PC-3 (cell line): Measurements from ENCODE around the gene ADCYAP1R1. TPM values are rescaled to one million over a fixed set of nuclear protein-coding genes. Genes with fewer than 3 reads are reported as not detected.

Source experiments
- ATAC-seq: fragments of 200-7000 bp; cut with Tn5 transposase; 2 replicates; pipeline ENCODE4 v1.9.1; 2020; ENCODE audit warnings: mild to moderate bottlenecking, moderate library complexity
- BruUV-seq: library from RNA; stranded (reverse); fragments of 400-500 nt; replicated peaks from 2 replicates; lab custom pipeline; 2021; lab: Mats Ljungman, UMichigan
- CTCF ChIA-PET: fragments of 300-600 bp; sonication (Branson Sonifier 250); formaldehyde crosslinking; loops from one replicate; lab custom pipeline; 2022; ENCODE audit warnings: antibody characterized with exemption; lab: Charles Lee
- POLR2A ChIA-PET: fragments of 300-600 bp; sonication (Branson Sonifier 250); formaldehyde crosslinking; loops from one replicate; lab custom pipeline; 2022; ENCODE audit warnings: antibody characterized with exemption; ENCODE audit not compliant: unreplicated experiment; lab: Charles Lee
- DNase-seq: peaks from one replicate; pipeline ENCODE4 v3.0.0-alpha.2; 2015
- H2AFZ ChIP-seq: fragments of 300-600 bp; sonication (generic); 2 replicates; pipeline ENCODE4 v1.6.0; 2016; ENCODE audit warnings: antibody characterized with exemption, low read length
- H3F3A ChIP-seq: fragments of 300-600 bp; sonication (generic); one replicate; pipeline ENCODE4 v1.6.0; 2017; ENCODE audit warnings: antibody characterized with exemption, low read length, control low read depth, mild to moderate bottlenecking; ENCODE audit not compliant: unreplicated experiment
- H3K27ac ChIP-seq: fragments of 300-600 bp; sonication (generic); 2 replicates; pipeline ENCODE4 v1.5.1; 2016; ENCODE audit warnings: mild to moderate bottlenecking, low read length
- H3K27me3 ChIP-seq: fragments of 300-600 bp; sonication (generic); 2 replicates; pipeline ENCODE4 v1.6.1; 2016; ENCODE audit warnings: low read length, mixed read lengths
- H3K36me3 ChIP-seq: fragments of 300-600 bp; sonication (generic); 2 replicates; pipeline ENCODE4 v1.6.1; 2016; ENCODE audit warnings: low read depth, mixed run types, low read length, mixed read lengths
- H3K4me1 ChIP-seq: fragments of 300-600 bp; sonication (generic); 2 replicates; pipeline ENCODE4 v1.5.1; 2016; ENCODE audit warnings: low read length; ENCODE audit not compliant: insufficient read depth
- H3K4me2 ChIP-seq: fragments of 300-600 bp; sonication (generic); 2 replicates; pipeline ENCODE4 v1.6.0; 2016; ENCODE audit warnings: low read length
- H3K4me3 ChIP-seq: fragments of 300-600 bp; sonication (generic); 2 replicates; pipeline ENCODE4 v1.5.1; 2016; ENCODE audit warnings: mild to moderate bottlenecking, low read length, mixed read lengths
- H3K79me2 ChIP-seq: fragments of 300-600 bp; sonication (generic); 2 replicates; pipeline ENCODE4 v1.6.1; 2017; ENCODE audit warnings: low read length, mixed read lengths
- H3K9ac ChIP-seq: fragments of 300-600 bp; sonication (generic); 2 replicates; pipeline ENCODE4 v1.6.0; 2016; ENCODE audit warnings: mild to moderate bottlenecking, low read length
- H3K9me2 ChIP-seq: fragments of 300-600 bp; sonication (generic); replicated peaks from 2 replicates; pipeline ENCODE4 v1.6.1; 2016; ENCODE audit warnings: mixed run types, low read length, mixed read lengths
- H3K9me3 ChIP-seq: fragments of 300-600 bp; sonication (generic); 2 replicates; pipeline ENCODE4 v1.6.1; 2016; ENCODE audit warnings: low read length, mixed read lengths
- H4K20me1 ChIP-seq: fragments of 300-600 bp; sonication (generic); 2 replicates; pipeline ENCODE4 v1.6.1; 2016; ENCODE audit warnings: low read length, mixed read lengths
- CTCF ChIP-seq: fragments of 300-600 bp; sonication (generic); conservative IDR thresholded peaks from 2 replicates; pipeline ENCODE4 v1.5.1; 2017; ENCODE audit warnings: antibody characterized with exemption, low read depth, mild to moderate bottlenecking, low read length
- EZH2 ChIP-seq: fragments of 300-600 bp; sonication (generic); IDR thresholded peaks from one replicate; pipeline ENCODE4 v1.6.1; 2017; ENCODE audit warnings: antibody characterized with exemption, mild to moderate bottlenecking, low read length; ENCODE audit not compliant: unreplicated experiment
- EZH2phosphoT487 ChIP-seq: fragments of 300-600 bp; sonication (generic); IDR thresholded peaks from 2 replicates; pipeline ENCODE4 v1.6.1; 2018; ENCODE audit warnings: mild to moderate bottlenecking, antibody characterized with exemption, low read length, borderline replicate concordance
- intact Hi-C: fragments of 100-400 bp; cut with micrococcal nuclease; formaldehyde crosslinking; loops from 2 replicates; pipeline ENCODE4 v1.9.0; 2023
- total RNA-seq: library from RNA; depleted of rRNA; stranded (reverse); fragments of >200 nt; gene quantifications from 2 replicates; pipeline ENCODE4 v1.2.3, GENCODE V29; 2014

The ADCYAP1R1 gene
- total RNA-seq, 1 experiment from 2014 or later, result not detected

- Histone ChIP-seq H3K4me3 (no peak overlapping the region), H3K9me2 (no peaks in the 10 kb centered on the region), H3K4me1 (no peaks in the 10 kb centered on the region), H2AFZ (no peak overlapping the region), H4K20me1 (no peaks in the 10 kb centered on the region), H3F3A (no peaks in the 10 kb centered on the region), H3K4me2 (no peak overlapping the region), H3K9ac (no peak overlapping the region), H3K79me2 (no peaks in the 10 kb centered on the region), H3K9me3 (no peaks in the 10 kb centered on the region), H3K27ac (no peak overlapping the region), H3K36me3 (no peaks in the 10 kb centered on the region), H3K27me3 (peaks cover 10% of the 10 kb centered on the region)
- TF ChIP-seq EZH2 (no peak), EZH2phosphoT487 (no peak), CTCF (no peak)
- ATAC-seq, result no peak
- no peak for DNase-seq
- BruUV-seq, result no TSS peak
- CTCF ChIA-PET, result no interaction called here
- intact Hi-C loops, result no loop called here
- POLR2A ChIA-PET, result no interaction called here
Measured at GRCh38 chr7:31065840-31066239, 13.7 kb downstream of the ADCYAP1R1 start.

- peaks cover 17% of the 10 kb centered on the region for H3K27me3 ChIP-seq
- TF ChIP-seq CTCF, result no peak
- TF ChIP-seq EZH2phosphoT487, result no peak
- no peak for TF ChIP-seq EZH2
- H3K36me3 ChIP-seq, result no peaks in the 10 kb centered on the region
- CTCF ChIA-PET, result no interaction called here
- H3K9me2 ChIP-seq, result no peaks in the 10 kb centered on the region
- DNase-seq (no peak), ATAC-seq (no peak)
- no TSS peak for BruUV-seq
- H4K20me1 ChIP-seq, result no peaks in the 10 kb centered on the region
- POLR2A ChIA-PET, result no interaction called here
- H3K9me3 ChIP-seq, result no peaks in the 10 kb centered on the region
- no peak overlapping the region for H2AFZ ChIP-seq
- H3K4me3 ChIP-seq, result no peak overlapping the region
- H3K27ac ChIP-seq, result no peak overlapping the region
- H3K4me1 ChIP-seq, result no peaks in the 10 kb centered on the region
- no peak overlapping the region for H3K9ac ChIP-seq
- no peak overlapping the region for H3K4me2 ChIP-seq
- intact Hi-C loops, result no loop called here
- no peaks in the 10 kb centered on the region for H3F3A ChIP-seq
- no peaks in the 10 kb centered on the region for H3K79me2 ChIP-seq
Measured at GRCh38 chr7:31066516-31067130, 14.5 kb downstream of the ADCYAP1R1 start.

GRCh38 chr7:31067491-31067890, 15.4 kb downstream of the ADCYAP1R1 start:
- no TSS peak for BruUV-seq
- Histone ChIP-seq H3K4me2 (no peak overlapping the region), H3K9me2 (no peaks in the 10 kb centered on the region), H2AFZ (no peak overlapping the region), H3F3A (no peaks in the 10 kb centered on the region), H3K4me1 (no peaks in the 10 kb centered on the region), H3K36me3 (no peaks in the 10 kb centered on the region), H3K9me3 (no peaks in the 10 kb centered on the region), H3K4me3 (no peak overlapping the region), H3K27me3 (peaks cover 24% of the 10 kb centered on the region), H3K9ac (no peak overlapping the region), H3K27ac (no peak overlapping the region), H3K79me2 (no peaks in the 10 kb centered on the region), H4K20me1 (no peaks in the 10 kb centered on the region)
- ChIA-PET CTCF (no interaction called here), POLR2A (no interaction called here)
- no peak for ATAC-seq
- intact Hi-C loops, result no loop called here
- no peak for TF ChIP-seq CTCF
- no peak for TF ChIP-seq EZH2
- no peak for TF ChIP-seq EZH2phosphoT487
- DNase-seq, result no peak
